ENCODE results near the gene GALM.

Gene GALM

DNA sequence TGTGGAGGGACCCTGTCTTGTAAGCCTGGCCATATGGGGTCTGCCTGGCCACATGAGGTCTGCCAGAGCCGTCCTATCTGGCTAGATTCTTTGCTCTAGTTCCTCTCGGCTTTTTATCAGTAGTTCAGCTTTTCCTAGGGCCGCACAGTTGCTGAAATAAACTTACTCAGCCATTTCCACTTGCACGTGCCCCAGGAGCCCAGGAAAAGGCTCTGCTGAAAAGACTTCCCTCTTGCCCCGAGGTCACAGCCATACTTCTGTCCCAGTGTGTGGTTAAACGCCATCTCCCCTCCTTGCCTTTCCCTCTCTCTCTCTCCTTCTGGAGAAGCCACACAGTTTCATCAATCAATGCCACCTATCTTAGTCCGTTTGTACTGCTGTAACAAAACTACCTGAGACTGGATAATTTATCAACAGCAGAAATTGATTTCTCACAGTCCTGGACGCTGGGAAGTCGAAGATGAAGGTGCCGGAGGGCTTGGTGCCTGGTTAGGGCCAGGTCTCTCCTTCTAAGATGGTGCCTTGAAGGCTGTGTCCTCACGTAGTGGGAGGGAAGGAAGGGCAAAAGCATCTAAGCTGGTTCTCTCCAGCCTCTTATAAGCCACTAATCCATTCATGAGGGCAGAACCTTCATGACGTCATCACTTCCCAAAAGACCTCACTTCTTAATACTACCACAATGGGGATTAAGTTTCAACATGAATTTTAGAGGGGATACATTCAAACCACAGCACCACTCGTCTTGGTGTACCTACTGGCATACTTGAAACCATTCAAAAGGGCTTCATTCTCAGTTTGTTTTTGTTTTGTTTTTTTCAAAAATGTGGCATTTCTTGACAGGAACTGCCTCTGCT, 11.2 kb upstream of the GALM start:
- TF ChIP-seq, protein P1, sequence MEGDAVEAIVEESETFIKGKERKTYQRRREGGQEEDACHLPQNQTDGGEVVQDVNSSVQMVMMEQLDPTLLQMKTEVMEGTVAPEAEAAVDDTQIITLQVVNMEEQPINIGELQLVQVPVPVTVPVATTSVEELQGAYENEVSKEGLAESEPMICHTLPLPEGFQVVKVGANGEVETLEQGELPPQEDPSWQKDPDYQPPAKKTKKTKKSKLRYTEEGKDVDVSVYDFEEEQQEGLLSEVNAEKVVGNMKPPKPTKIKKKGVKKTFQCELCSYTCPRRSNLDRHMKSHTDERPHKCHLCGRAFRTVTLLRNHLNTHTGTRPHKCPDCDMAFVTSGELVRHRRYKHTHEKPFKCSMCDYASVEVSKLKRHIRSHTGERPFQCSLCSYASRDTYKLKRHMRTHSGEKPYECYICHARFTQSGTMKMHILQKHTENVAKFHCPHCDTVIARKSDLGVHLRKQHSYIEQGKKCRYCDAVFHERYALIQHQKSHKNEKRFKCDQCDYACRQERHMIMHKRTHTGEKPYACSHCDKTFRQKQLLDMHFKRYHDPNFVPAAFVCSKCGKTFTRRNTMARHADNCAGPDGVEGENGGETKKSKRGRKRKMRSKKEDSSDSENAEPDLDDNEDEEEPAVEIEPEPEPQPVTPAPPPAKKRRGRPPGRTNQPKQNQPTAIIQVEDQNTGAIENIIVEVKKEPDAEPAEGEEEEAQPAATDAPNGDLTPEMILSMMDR (IDR thresholded peaks at IDR 0.05; ENCODE audit: low read depth, low read length): no peak
- TF ChIP-seq EZH2phosphoT487 (IDR thresholded peaks at IDR 0.05; ENCODE audit: low read depth): no peak
- peaks cover 22% of the 10 kb centered on the region for H3K4me1 ChIP-seq (ENCODE audit: low read length)
- no peak overlapping the region for H3K4me2 ChIP-seq (ENCODE audit: low read length)
- H4K20me1 ChIP-seq (ENCODE audit: insufficient read depth, low read length): no peaks in the 10 kb centered on the region
- no peak overlapping the region for H3K27ac ChIP-seq (ENCODE audit: low read length)
- H3K27me3 ChIP-seq (ENCODE audit: low read depth, low read length): peaks cover 4% of the 10 kb centered on the region; the same call in 1 of the 2 replicates
- no peaks in the 10 kb centered on the region for H3K9me3 ChIP-seq (ENCODE audit: insufficient read depth, low read length)
- no peak overlapping the region for H2AFZ ChIP-seq (ENCODE audit: low read depth, low read length)
- no peak overlapping the region for H3K4me3 ChIP-seq (ENCODE audit: low read length)
- no peaks in the 10 kb centered on the region for H3K79me2 ChIP-seq (ENCODE audit: low read length)
- H3K36me3 ChIP-seq (replicated peaks; ENCODE audit: low read depth, low read length): no peaks in the 10 kb centered on the region
- no peak overlapping the region for H3K9ac ChIP-seq (ENCODE audit: low read length)

DNA sequence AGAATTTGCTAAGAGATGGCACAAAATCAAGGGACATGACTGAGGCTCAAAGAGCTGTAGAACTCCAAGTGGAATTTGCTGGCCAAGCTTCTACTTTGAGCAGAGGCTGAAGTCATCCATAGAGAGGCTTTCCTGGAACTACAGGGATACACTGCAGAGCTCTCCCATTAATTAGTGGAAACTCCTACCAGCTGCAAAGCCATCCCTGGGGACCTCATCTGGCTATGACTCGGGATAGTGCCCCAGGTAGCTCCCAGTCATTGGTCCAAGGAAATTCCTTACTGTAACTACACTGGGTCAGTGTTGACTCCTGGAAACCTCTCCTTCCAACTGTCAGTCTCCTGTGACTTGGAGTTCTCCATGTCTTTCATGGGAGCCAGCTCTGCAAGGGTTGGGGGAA, 10.5 kb upstream of the GALM start:
- Histone ChIP-seq H3K9me3 (ENCODE audit: insufficient read depth, low read length) (no peaks in the 10 kb centered on the region), H3K27me3 (ENCODE audit: low read depth, low read length) (peaks cover 2% of the 10 kb centered on the region; the same call in 1 of the 2 replicates), H3K79me2 (ENCODE audit: low read length) (no peaks in the 10 kb centered on the region), H2AFZ (ENCODE audit: low read depth, low read length) (no peak overlapping the region), H4K20me1 (ENCODE audit: insufficient read depth, low read length) (no peaks in the 10 kb centered on the region), H3K9ac (ENCODE audit: low read length) (no peak overlapping the region), H3K4me1 (ENCODE audit: low read length) (peaks cover 22% of the 10 kb centered on the region), H3K4me3 (ENCODE audit: low read length) (no peak overlapping the region), H3K4me2 (ENCODE audit: low read length) (no peak overlapping the region), H3K36me3 (replicated peaks; ENCODE audit: low read depth, low read length) (no peaks in the 10 kb centered on the region), H3K27ac (ENCODE audit: low read length) (no peak overlapping the region)
- no peak for TF ChIP-seq EZH2phosphoT487 (IDR thresholded peaks at IDR 0.05; ENCODE audit: low read depth)
- TF ChIP-seq, protein P1 (IDR thresholded peaks at IDR 0.05; ENCODE audit: low read depth, low read length): no peak

DNA sequence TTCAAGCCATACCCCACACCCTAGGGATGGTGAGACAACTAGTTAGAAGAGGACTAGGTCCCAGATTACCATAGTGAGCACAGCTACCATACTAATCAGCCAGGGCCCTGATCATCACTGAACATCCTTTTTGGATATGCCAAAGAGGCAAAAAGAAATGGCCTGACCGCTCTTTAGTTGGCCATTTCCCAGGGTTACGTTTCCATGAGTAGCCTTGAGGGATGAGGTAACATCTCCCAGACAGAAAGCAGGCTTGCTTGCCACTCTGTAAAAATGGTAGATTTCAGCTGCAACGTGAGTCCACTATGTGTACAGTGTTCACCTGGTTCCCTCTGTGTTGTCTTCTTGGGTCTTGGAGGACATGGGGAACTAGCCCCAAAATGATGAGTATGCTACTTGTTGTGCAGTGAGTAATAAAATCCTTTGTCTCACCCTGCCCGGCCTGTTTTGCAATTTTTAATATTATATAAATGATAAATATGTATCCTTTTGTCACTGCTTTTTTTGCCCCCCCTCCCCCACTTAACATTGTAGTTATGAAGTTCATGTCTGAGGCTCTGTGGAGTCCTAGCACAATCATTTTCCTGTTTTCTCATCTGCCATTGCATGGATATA, 8.9 kb upstream of the GALM start:
- H3K79me2 ChIP-seq (ENCODE audit: low read length): no peaks in the 10 kb centered on the region
- H3K9ac ChIP-seq (ENCODE audit: low read length): no peak overlapping the region
- no peaks in the 10 kb centered on the region for H4K20me1 ChIP-seq (ENCODE audit: insufficient read depth, low read length)
- H3K9me3 ChIP-seq (ENCODE audit: insufficient read depth, low read length): no peaks in the 10 kb centered on the region
- H3K27ac ChIP-seq (ENCODE audit: low read length): no peak overlapping the region
- H3K27me3 ChIP-seq (ENCODE audit: low read depth, low read length): no peaks in the 10 kb centered on the region; the same call in 1 of the 2 replicates
- H3K36me3 ChIP-seq (replicated peaks; ENCODE audit: low read depth, low read length): no peaks in the 10 kb centered on the region
- TF ChIP-seq, protein P1 (IDR thresholded peaks at IDR 0.05; ENCODE audit: low read depth, low read length): no peak
- TF ChIP-seq EZH2phosphoT487 (IDR thresholded peaks at IDR 0.05; ENCODE audit: low read depth): no peak
- no peak overlapping the region for H3K4me2 ChIP-seq (ENCODE audit: low read length)
- H2AFZ ChIP-seq (ENCODE audit: low read depth, low read length): no peak overlapping the region
- H3K4me3 ChIP-seq (ENCODE audit: low read length): no peak overlapping the region
- peaks cover 22% of the 10 kb centered on the region for H3K4me1 ChIP-seq (ENCODE audit: low read length)

DNA sequence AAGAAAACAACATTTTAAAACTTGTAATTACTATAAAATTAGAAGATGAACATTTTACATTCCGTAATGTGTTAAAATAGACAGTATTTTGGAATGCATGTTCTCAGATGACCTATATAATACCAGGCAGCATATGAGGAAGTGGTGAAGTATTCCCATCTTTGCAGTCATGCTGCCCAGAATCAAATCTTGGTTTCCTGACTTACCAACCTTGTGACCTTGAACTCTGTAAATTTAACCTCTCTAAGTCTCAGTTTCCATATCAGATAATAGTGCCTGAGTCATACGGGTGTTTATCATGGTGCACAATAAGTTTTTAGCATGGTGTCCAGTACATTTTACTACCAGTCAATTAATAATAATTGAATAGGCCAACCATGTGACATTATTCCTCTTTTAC, 7.3 kb upstream of the GALM start:
- TF ChIP-seq, protein P1 (IDR thresholded peaks at IDR 0.05; ENCODE audit: low read depth, low read length): no peak
- no peak for TF ChIP-seq EZH2phosphoT487 (IDR thresholded peaks at IDR 0.05; ENCODE audit: low read depth)
- Histone ChIP-seq H3K27me3 (ENCODE audit: low read depth, low read length) (no peaks in the 10 kb centered on the region; the same call in 1 of the 2 replicates), H3K9ac (ENCODE audit: low read length) (no peak overlapping the region), H3K4me2 (ENCODE audit: low read length) (no peak overlapping the region), H2AFZ (ENCODE audit: low read depth, low read length) (no peak overlapping the region), H3K36me3 (replicated peaks; ENCODE audit: low read depth, low read length) (no peaks in the 10 kb centered on the region), H3K4me1 (ENCODE audit: low read length) (peaks cover 5% of the 10 kb centered on the region), H3K9me3 (ENCODE audit: insufficient read depth, low read length) (no peaks in the 10 kb centered on the region), H3K27ac (ENCODE audit: low read length) (no peak overlapping the region), H3K79me2 (ENCODE audit: low read length) (no peaks in the 10 kb centered on the region), H4K20me1 (ENCODE audit: insufficient read depth, low read length) (no peaks in the 10 kb centered on the region), H3K4me3 (ENCODE audit: low read length) (no peak overlapping the region)

All from OCI-LY3 (cell line).